Activated gamma-delta T cell treated with Interleukin-2 at 50 U/mL for 16 hours (primary cell): ENCODE data around the gene DCDC2B.
"Not testable (repeated sequence)": the region's sequence is repeated elsewhere in the genome, so short reads cannot be mapped to it uniquely, and the experiment has no call there.

Experiments
- DNase-seq: peaks from one replicate; pipeline ENCODE4 v3.0.0-alpha.2; 2020

DCDC2B gene

DNA sequence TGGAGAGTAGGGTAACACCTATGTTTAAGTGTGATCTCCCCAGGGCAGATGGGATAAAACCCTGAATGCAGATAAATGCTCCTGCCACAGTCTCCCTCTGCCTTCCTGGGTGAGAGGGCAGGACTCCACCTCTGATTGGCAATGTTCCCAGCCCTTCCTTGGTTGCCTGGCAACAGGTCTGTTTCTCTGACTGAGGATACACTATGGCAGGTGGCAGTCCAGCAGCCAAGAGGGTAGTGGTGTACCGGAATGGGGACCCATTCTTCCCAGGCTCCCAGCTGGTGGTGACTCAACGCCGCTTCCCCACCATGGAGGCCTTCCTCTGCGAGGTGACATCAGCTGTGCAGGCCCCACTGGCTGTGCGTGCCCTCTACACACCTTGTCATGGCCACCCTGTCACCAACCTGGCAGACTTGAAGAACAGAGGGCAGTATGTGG is at the start of gene DCDC2B:
Gene DCDC2B (plus strand): TSS at position 199 of the 438 bp plus-strand sequence. CDS start 5 bp downstream, at position 204.
- DNase-seq = no peak

DNA sequence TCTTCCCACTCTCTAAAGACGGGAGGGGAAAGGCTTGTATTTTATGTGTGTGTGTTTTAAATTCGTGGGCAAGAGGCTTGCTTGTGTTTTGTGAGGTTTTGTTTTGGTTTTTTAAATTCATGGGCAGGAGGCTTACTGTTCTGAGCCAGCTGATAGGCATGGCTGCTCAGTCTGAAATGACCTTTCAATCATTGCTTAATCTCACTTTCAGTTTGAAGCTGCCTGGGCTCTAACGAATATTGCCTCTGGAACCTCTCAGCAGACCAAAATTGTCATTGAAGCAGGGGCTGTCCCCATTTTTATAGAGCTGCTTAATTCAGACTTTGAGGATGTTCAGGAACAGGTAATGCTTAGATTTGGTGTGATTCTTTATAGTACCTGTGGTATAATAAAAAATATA is 49.7 kb upstream of the DCDC2B start:
- no peak for DNase-seq

DNA sequence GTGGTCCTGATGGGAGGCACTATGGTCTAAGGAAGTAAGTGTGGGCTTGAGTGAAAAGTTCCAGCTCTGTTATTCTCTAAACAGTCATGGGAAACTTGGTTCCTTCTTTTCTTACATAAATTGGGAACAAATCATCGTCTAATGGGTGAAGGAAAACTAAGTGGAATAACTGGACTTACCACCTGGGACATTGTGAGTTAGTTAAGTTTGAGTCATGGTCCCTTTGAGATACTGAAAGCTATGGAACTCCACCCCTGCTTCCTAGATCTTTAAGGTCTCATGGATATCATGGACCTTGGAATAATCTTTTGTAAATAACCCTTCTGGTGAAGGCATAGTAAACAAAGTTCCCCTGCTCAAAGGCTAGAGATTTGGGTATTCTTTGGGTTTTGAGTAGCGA is 45.5 kb upstream of the DCDC2B start:
- no peak for DNase-seq

DNA sequence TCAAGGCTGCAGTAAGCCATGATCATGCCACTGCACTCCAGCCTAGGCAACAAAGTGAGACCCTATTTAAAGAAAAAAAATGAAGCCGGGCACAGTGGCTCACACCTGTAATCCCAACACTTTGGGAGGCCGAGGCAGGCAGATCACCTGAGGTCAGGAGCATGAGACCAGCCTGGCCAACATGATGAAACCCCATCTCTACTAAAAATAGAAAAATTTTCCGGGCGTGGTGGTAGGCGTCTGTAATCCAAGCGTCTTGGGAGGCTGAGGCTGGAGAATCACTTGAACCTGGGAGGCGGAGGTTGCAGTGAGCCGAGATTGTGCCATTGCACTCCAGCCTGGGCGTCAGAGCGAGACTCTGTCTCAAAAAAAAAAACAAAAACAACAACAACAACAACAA is 43.3 kb upstream of the DCDC2B start:
- not testable (repeated sequence) for DNase-seq

DNA sequence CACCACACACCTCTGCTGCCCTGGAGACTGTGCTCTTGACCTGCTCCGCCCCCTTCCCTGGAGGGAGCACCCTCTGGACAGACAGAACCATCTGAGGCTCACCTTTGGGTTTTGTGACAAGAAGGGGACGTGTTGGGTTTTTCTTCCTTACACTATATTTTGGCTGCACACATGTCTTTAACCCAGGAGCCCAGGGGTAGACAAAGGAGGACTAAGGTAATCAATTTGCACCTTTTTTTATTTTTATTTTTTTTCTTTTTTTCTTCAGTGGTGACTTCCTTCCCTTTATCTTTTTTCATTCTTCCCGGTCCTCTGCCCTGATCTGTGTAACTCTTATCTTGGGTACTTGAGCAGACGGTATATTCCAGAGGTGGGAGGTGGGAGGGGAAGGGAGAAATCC is 37.9 kb upstream of the DCDC2B start:
- DNase-seq = no peak

DNA sequence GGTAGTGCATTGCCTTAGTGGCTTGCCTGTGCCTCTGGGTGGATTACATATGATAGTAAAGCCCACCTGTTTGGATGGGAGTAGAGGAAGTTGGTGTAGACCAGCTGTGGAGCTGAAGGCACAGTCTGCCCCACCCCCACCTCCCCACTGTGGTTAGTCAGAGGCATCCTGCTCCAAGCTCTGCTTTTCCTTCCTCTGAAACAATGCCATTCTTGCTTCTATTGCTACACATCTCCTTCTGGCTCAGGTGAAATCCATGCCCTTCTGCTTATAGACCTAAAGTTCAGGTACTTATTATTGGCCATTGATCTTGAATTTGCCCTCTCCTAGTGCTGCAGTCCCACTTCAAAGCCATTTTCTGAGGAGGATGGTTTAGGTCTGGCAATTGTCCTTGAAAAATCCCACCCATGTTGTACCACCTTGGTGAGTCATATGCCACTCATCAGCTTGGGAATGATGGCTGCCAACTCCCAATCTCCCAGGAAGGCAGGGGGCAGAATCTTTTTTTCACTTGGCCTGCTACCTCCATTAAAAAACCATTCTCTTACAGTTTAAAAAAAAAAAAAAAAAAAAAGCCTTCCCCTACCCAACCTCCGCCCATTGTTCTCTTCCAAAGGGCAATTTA is 36.2 kb upstream of the DCDC2B start:
- no peak for DNase-seq

DNA sequence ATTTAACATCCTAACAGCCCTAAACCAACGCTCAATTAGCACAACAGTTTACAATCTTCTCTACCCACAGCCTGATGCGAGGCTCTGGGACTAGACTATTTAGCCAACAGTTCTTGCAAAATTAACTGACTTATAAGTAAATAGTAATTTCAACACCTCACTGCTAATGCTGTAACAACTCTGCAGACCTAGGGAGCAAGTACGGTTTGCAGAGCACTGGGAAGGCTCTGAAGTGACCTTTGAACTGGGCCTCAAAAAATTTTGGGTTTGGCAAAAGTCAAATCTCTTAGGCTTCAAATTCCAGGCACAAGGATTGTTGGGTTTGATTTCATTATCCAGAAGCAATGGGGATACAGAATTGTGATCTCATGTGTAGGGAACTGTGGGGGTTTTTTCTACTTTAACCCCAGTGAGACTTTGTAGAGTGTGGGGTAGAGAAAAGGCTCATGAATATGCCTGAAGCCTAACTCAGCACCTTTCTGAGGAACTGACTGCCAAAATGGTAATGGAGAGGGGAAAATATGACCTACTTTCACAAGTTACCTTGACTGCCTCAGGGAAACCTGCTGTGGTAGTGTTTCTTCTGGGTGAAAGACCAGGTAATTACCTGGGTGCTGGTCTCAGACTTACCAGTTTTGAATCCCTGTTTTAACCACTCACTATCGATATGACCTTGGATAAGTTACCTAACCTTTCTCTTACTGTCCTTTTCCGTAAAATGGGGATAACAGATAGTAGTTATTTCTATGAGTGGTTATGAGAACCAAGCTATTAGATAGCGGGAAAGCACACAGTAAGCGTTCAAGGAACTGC is 30.3 kb upstream of the DCDC2B start:
- no peak for DNase-seq

DNA sequence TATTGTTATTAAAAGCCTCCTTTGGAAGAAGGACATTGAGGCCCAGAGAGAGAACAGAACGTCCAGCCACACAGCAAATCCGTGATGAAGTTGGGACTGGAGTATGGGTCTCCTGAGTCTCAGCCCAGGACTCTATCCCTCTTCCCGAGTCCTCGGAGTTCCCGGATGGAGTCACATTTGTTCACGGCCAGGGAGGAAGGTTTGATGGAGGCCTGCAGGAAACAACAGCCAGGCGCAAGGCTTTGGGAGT is 29.8 kb upstream of the DCDC2B start:
- DNase-seq = no peak

DNA sequence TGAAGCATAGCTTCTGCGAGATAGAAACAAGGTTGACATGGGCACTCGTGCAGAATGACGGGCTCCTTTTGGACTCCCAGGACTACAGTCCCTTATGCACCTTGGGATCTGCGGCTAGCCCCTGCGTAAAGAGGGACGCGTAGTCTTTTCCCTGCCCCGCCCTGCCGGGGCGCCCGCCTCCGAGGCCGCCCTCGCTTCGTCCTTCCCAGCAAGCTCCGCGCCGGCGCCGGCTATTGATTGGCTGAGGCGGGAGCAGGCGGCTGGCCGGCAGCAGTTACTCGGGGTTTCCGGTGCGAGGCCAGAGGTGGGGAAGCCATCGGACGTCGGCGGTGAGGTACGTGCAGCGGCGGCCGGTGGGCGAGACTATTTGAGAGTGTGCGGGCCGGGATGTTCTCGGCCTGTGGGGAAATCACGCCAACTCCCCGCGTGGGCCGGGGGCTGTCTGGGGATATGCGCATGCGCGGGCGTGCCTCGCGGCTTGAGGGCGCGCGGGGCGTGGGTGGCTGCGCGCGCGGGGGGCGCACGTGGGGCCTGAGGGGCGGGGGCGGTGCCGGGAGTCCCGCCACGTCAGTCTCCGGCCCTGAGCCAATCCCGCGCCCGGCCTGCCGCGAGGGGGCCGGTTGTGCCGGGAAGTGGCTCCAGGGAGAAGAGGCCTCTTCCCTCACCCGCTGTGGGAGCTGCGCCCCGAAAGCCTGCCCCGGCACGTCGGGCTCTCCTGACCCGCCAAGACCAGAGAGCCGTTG is 29.3 kb upstream of the DCDC2B start, which contains the start of gene TXLNA:
Gene TXLNA (plus strand): TSS at position 233 of the 743 bp plus-strand sequence. CDS start 671 bp downstream, outside the sequence.
- DNase-seq = peak; percentile 83

DNA sequence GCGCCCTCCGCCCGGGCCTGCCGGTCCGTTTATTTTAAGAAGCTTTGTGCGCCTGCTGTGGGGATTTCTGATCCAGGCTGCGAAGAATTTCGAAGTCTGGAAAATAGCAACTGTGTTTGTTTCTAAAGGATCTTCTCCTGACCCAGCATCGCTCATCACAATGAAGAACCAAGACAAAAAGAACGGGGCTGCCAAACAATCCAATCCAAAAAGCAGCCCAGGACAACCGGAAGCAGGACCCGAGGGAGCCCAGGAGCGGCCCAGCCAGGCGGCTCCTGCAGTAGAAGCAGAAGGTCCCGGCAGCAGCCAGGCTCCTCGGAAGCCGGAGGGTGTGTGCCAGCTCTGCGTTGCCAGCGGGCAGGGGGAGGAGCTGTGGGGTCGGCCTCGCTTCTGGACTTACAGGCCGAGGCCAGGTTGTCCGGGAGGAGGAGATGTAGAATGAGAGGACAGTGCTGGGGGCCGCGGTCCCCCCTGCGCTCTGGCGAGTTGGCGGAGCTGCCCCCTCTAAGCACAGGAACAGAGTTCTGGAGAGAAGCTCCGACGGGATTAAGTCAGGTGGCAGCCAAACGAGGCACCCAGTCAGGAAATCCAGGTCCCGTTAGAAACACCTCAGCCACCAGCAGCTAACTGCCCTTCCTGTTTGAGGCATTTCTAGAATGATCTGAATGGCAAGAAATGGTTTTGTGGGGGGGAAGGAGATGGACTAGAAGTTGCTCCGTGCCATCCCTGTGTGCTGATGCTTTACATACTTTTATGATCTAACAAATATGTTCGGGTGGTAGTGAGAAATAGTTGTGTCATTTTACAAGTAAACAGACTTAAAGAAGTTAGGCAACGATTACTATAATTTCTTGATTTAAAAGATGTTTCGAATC is 28.5 kb upstream of the DCDC2B start:
- DNase-seq = peak; percentile 19

DNA sequence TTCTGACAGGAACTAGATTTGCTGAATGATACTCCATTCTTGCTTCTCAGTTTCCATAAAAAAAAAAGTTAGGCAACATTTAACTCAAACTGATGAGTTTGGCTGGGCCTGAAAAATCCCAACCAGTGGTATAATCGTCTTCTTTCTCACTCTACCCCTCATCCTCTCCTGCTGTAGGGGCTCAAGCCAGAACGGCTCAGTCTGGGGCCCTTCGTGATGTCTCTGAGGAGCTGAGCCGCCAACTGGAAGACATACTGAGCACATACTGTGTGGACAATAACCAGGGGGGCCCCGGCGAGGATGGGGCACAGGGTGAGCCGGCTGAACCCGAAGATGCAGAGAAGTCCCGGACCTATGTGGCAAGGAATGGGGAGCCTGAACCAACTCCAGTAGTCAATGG is 27.8 kb upstream of the DCDC2B start:
- DNase-seq = no peak

DNA sequence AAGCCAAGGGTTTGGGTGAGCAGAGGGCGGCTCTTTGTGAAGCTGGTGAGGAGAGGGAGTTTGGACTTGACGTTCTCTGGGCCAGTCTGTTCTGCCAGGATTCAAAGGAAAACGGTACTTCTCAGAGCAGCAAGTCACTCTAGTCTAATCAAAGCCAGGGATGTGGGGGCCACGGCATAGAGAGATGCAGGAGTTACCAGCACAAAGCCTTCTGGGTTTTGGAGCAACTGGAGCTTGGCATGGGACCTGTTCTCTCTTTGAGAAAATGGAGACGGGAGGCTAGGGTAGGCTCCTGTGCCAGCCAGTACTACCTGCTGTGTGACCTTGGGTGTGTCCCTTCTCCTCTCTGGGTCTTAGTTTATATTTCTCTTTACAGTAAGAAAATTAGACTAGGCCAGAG is 27.3 kb upstream of the DCDC2B start:
- no peak for DNase-seq

DNA sequence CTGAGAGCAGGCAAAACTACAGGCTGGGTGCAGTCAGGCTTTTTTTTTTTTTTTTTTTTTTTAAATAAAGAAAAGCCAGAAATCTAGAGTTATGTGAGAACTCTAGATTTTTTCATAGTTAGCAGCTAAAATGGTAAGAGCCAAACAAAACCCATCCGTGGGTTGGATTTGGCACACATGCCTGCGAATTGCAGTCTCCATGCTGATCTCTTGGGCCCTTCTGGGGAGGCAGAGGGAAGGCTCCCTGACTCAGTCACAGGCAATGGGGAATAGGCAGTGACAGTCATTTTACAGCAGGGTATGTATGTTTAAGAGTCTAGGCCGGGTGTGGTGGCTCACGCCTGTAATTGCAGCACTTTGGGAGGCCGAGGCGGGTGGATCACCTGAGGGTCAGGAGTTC is 26.8 kb upstream of the DCDC2B start:
- DNase-seq = no peak

DNA sequence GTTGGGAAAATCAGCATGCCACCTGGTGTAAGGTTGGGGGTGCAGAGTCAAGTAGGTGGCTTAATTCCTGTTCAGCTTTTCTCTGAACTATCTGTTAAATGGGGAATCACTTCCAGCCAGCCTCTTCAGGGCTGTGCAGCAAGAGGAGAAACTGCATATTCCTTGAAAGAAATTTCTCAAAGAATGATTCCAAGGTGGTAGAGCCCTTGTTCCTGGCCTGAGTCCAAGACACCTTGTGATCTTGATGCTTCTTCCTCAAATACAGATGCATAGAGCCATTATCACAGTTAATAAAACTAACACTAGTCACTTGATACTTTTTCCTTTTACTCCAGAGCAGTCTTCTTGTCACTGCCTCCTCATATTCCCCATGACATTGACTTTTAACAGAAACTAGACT is 24.2 kb upstream of the DCDC2B start:
- no peak for DNase-seq

DNA sequence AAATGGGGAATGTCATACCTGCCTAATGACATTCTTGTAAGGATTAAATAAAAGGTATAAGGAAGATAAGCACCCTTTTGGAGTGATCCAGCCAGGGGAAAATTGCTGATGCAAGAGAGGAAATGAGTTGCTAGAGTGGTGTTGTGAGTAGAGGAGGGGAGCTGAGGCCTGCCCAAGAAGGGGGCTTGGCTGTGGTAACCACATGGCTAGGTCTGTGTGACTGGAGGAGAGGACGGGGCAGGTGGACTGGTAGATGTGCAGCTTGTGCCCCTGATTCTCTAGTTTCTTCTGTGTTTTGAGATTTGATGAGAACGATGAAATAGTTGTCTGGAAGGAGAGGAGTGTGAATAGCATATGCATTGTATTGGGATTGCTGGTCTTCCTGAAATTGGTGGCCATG is 22.8 kb upstream of the DCDC2B start:
- no peak for DNase-seq

DNA sequence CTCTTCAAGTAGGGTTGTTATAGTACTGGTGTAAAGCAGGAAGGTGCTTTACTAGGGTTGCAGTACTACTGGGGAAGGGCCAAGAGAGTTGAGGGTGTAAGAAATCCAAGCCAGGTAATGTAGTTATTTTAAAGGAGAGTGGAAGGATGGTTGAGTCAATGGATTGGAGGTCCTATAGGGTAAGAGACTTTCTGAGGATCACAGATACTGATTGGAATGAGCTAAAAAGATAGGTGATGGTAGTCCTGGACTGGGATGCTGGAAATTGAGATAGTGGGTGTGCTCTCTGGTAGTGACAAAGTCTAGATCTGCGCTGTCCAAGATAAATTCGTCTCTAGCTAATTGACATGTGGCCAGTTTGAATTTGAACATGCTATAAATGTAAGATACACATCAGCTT is 22.4 kb upstream of the DCDC2B start:
- no peak for DNase-seq

DNA sequence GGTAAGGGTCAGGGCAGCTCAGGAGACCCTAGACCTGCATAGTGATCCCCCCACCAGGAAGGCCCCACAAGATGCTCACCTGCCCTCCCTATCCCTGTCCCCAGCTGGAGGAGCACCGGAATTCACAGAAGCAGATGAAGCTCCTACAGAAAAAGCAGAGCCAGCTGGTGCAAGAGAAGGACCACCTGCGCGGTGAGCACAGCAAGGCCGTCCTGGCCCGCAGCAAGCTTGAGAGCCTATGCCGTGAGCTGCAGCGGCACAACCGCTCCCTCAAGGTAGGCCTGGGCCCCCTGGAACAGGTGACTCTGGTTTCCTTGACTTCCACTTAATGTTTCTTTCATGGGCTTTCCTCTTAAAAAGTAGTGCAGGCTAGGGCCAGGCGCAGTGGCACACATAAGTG is 21.0 kb upstream of the DCDC2B start:
- no peak for DNase-seq

DNA sequence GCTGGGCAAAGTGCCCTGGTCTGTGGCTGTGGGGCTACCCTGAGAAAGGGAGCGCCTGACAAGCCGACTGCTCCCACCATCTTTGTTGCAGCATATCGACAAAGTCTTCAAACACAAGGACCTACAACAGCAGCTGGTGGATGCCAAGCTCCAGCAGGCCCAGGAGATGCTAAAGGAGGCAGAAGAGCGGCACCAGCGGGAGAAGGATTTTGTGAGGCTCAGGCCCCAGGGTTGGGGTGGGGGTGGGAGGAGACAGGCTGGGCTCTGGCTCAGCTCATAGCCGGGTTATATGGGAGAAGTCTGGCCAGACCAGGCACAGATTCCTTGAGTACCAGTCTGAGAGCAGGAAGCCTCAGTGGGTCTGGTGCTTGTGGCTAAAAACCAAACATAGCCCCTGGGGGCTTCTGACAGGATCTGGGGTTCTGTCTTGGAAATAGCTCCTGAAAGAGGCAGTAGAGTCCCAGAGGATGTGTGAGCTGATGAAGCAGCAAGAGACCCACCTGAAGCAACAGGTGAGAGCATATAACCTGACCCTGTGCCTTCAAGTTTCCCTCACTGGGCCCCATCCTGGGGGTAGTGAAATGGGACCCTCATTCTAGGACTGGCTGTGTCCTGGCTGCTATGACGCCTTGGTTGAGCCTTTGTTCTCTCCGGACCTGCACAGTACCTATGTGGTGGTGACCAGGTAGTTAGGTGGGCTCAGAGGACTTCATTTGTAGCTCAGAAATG is 16.5 kb upstream of the DCDC2B start:
- no peak for DNase-seq

DNA sequence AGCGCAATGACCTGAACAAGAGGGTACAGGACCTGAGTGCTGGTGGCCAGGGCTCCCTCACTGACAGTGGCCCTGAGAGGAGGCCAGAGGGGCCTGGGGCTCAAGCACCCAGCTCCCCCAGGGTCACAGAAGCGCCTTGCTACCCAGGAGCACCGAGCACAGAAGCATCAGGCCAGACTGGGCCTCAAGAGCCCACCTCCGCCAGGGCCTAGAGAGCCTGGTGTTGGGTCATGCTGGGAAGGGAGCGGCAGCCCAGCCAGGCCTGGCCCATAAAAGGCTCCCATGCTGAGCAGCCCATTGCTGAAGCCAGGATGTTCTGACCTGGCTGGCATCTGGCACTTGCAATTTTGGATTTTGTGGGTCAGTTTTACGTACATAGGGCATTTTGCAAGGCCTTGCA is 13.9 kb upstream of the DCDC2B start:
- DNase-seq = no peak

DNA sequence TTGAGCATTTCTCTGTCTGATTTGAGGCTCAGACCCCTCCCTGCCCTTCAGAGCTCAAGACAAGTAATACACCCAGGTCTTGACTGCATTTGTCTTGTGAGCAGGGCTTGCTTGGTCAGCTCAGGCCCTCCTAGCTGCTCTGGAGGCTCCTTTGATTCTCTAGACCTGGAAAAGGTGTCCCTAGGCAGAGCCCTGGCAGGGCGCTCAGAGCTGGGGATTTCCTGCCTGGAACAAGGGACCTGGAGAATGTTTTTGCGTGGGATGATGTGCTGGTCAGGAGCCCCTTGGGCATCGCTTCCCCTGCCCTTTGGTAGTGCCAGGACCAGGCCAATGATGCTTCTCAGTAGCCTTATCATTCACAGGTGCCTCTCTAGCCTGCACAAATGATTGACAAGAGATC is 13.4 kb upstream of the DCDC2B start:
- DNase-seq = no peak

DNA sequence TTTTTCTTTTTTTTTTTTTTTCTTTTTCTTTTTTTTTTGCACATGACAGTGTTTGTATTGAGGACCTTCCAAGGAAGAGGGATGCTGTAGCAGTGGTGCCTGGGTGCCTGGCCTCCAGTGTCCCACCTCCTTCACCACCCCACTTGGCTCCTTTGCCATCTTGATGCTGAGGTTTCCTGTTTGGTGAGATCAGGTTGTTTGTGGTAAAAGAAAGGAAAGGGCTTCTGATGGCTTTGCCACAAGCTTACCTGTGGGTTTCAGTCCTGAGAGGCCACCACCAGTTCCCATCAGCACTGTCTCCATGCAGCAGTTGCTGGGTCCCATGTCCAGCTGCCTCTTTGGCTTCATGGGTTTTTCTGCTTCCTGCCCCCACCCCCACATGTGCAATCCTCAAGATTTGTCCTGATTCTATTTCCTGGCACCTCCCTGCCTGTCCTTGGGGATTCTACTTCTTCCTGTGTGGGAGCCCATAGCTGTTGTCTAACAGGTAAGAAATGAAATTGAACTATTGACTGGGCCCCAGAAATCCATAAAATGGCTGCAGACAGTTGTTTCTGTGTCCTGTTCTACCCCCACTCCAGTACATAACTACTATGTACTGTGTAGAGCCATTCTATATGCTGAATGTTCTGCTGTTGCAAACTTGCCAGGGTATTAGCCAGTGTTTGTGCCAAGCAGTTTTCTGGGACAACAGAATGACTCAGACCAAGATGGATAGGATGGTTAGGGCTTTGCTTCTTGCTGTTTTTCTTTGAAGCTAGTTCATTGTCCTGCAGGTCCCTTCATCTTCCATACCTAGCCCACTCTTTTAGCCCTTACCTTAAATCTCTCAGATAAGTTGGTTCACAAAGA is 12.7 kb upstream of the DCDC2B start:
- no peak for DNase-seq
